D721Med (cell line): ENCODE measurements around the gene HIGD1A.

ENCODE experiments used
- DNase-seq: peaks from one replicate; pipeline ENCODE4 v3.0.0; 2011; ENCODE audit warnings: low spot score; ENCODE audit not compliant: insufficient read length
- FAIRE-seq: peaks from 2 replicates; lab custom pipeline; 2011; peaks lifted over from hg19 to GRCh38; lab: Jason Lieb, UNC
- TF ChIP-seq, protein P1 (sequence below): IDR thresholded peaks from 2 replicates; pipeline ENCODE4 v1.5.1; 2012; ENCODE audit warnings: mild to moderate bottlenecking, control low read depth; ENCODE audit not compliant: insufficient read depth; ENCODE audit errors: missing control alignments

The HIGD1A gene

DNA sequence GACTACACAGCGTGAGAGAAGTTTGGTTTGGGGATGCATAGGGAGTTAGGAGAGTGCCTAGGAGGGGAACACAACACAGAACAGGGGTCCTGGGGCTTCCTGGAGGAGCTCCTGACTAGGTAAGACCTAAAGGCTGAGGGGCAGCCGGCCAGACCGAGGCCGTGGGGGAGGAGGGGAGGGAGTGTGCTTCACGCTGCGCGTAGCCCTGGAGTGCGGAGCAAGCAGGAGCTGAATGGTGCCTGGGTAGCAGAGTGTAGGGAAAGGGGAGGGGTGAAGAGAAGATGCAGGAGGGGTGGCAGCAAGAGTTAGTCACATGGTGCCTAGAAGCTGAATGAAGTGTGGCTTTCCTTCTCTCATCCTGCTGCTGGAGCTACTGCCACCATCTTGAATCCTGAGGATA, 69.3 kb downstream of the HIGD1A start:
- no peak for FAIRE-seq
- TF ChIP-seq, protein P1, sequence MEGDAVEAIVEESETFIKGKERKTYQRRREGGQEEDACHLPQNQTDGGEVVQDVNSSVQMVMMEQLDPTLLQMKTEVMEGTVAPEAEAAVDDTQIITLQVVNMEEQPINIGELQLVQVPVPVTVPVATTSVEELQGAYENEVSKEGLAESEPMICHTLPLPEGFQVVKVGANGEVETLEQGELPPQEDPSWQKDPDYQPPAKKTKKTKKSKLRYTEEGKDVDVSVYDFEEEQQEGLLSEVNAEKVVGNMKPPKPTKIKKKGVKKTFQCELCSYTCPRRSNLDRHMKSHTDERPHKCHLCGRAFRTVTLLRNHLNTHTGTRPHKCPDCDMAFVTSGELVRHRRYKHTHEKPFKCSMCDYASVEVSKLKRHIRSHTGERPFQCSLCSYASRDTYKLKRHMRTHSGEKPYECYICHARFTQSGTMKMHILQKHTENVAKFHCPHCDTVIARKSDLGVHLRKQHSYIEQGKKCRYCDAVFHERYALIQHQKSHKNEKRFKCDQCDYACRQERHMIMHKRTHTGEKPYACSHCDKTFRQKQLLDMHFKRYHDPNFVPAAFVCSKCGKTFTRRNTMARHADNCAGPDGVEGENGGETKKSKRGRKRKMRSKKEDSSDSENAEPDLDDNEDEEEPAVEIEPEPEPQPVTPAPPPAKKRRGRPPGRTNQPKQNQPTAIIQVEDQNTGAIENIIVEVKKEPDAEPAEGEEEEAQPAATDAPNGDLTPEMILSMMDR, result no peak
- DNase-seq, result no peak

DNA sequence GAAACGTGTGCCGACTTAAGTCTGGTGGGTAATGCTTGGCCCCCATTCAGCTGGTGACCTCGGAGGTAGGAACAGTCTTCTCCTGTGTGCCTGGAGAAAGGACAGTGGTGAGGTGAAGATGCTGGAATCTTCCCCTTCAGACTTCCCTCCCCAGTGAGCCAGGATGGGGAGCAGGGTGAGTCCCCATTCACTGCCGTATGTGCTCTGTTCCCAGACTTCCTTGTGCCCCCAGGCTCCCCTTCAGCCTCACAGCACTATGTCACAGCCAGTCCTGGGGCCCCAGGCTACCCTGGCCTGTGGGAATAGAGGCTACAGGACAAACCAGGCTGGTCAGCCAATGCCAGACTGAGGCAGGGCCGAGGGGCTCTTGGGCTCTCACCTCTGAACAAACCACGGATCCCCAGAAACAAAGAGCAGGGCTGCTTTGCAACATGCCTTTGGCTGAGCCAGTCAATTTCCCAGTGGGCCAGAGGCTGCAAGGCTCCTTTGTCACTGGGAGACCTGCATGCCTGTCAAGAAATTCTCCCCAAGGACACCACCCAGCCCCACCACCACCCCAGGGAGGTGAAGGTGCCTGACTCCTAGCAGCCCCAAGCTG, 69.9 kb downstream of the HIGD1A start:
- no peak for DNase-seq
- no peak for FAIRE-seq
- TF ChIP-seq, protein P1, result no peak

DNA sequence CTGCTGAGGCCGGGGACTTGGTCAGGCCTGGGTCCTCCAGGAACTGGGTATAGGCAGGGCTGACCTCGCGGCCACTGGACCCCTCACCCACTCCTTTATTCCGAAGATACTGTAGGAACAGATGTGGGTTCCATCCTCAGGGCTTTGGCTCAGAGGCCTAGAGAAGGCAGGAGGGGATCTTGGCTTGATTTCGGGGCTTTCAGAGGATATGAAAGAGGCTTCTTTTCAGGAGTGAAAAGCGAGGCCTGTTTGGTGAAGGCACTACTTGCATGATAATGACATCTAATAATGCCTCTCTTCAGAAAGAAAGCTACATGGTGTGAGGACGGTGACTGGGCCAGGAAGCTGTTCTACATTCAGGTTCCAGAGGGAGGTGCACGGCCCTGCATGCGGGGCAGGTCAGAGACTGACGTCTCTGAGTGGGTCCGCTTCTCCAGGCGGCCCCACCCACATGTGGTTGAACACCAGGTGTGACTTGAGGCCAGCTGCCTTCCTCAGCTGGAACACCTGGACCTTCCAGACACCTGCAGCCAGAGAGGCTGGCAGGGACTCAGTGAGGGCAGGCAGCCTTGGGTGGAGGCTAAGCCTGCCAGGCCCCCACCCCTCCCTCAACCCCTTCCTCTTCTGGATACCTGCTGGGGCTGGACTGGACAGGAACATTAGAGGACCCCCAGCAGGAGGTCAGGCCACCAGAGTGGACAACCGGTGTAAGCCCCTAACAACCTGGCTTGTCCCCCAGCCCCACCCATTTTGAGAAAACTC, 70.6 kb downstream of the HIGD1A start:
- FAIRE-seq (no peak), DNase-seq (no peak)
- TF ChIP-seq, protein P1, result no peak
